ENCODE results near the gene ZBED4.
A peak's percentile ranks its signal among the peaks of the same experiment; 100 is the strongest.
"Not testable (repeated sequence)": the region's sequence is repeated elsewhere in the genome, so short reads cannot be mapped to it uniquely, and the experiment has no call there.

ZBED4 gene

GRCh38 chr22:49827853-49828598, 25.6 kb upstream of the ZBED4 start, which contains the start of gene BRD1:
TSS of gene BRD1 (minus strand) at chr22:49827873. CDS start at chr22:49824317, 3,556 bp downstream.
- DNase-seq = peak; percentile 52

GRCh38 chr22:49828599-49828965, 25.1 kb upstream of the ZBED4 start:
- DNase-seq = no peak

GRCh38 chr22:49829044-49829853, 24.4 kb upstream of the ZBED4 start:
- DNase-seq = no peak

DNA sequence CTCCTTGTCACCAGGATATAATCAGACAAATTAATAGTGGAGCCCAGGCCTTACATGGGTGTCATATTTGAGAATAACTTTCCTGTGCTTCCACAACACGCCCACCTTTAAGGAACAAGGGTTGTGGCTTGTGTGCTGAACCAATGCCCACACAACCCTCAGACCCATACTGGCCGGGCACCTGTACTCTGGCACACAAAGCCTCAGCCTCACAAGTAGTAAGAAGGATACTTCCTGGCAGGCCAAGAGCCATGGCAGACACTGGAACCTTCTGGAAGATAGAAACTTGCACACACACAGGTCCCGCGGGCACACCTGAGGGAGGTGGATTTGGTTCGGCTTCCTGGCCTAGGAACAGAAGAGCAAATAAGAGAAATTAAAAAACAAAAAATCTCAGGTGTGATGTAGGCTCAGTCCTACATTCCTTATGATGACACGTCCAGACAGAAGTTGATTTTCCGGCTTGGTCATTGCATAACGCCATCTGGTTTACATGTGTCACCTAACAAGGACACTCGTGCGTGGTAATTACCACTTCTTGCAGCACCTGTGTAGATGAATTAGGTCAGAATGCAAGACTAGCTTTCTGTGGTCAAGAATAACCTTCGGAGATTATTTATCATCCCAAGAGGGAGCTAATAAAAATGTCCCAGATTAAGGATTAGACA, 20.2 kb upstream of the ZBED4 start:
- no peak for DNase-seq

DNA sequence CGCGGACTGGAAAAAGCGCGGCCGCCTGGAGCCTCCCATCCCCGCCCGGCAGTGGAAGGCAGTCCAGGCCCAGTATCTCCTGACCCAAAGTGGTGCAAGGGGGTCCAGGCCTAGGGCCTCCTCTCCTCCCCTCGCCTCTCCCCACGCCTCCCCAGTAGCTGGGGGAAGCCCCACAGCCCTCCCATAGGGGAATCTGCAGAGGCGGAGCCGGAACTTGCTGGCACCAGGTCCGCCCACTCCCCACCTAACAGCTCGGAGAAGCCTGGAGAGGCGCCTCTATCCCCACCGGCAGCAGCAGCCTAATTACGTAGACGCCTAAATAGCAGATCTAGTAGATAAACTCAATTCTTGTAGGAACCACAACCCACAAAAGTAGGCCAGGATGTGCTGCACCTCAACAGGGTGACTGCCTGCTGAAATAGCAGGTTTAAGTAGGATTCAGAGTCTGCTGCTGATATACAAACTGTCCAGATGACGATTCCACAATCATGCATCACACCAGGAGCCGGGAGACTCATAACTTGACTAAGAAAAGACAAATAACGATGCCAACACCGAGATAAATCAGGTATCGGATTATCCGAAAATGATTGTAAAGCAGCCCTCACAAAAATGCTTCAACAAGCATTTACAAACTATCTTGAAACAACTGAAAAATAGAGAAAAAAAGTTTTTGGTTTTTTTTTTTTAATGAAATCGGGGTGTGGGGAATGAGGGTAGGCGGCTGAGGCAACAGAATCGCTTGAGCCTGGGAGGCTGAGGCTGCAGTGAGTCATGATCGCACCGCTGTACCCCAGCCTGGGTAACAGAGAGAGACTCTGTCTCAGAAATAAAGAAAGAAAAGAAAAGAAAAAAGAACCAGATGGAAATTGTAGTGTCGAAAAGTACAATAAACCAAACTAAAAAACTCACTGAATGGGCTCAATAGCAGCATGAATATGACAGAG, 14.6 kb upstream of the ZBED4 start:
- no peak for DNase-seq

DNA sequence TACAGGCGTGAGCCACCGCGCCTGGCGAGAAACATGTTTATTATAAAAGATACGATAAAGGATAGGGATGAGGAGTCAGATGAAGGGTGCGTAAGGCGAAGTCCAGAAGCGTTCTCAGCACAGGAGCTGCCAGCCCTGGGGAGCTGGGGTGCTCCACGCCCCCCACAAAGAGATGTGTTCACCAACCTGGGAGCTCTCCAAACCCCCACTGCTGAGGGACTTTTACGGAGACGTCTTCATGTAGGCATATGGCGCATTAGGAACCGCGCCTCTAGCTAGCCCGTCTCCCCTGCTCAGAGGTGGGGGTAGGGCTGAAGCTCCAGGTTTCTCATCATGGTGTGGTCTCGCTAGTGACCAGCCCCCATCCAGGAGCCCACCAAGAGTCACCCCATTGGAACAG, 8.4 kb upstream of the ZBED4 start:
- DNase-seq = no peak

DNA sequence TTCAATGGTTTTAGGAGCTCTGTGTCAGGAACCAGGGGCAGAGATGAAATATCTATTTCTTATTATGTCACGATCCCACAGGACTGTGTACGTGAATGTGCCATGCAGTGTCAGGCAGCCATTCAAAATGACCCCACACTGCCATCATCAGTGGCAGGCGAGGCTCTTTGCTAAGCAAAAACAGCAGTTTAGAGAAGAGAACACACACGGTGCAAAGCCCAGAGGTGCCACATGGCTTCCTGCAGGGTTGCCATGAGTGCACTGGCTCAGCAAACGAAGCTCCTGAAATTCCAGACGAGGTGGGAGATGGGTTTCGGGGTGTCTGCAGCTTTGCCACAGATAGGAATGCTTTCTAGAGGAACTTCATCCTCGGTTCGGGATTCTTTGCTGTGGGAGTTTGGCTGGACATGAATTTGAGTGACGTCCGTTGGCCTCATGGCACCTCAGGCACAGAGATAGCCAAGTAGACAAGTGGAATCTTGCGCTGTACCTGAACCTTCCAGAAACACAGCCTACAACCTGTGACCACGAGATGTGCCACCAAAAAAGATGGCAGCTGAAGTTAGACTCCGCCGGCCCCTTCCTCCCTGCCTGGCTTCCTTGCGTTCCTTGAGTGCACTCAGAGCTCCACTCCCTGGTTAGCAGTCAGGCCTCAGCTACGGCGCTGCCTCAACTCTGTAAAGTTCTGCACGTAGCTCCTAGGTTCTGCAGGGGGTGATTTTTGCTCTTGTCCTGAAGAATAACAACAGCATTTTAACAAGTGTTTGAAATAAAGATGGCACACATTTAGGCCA, 7.8 kb upstream of the ZBED4 start:
- DNase-seq = no peak

DNA sequence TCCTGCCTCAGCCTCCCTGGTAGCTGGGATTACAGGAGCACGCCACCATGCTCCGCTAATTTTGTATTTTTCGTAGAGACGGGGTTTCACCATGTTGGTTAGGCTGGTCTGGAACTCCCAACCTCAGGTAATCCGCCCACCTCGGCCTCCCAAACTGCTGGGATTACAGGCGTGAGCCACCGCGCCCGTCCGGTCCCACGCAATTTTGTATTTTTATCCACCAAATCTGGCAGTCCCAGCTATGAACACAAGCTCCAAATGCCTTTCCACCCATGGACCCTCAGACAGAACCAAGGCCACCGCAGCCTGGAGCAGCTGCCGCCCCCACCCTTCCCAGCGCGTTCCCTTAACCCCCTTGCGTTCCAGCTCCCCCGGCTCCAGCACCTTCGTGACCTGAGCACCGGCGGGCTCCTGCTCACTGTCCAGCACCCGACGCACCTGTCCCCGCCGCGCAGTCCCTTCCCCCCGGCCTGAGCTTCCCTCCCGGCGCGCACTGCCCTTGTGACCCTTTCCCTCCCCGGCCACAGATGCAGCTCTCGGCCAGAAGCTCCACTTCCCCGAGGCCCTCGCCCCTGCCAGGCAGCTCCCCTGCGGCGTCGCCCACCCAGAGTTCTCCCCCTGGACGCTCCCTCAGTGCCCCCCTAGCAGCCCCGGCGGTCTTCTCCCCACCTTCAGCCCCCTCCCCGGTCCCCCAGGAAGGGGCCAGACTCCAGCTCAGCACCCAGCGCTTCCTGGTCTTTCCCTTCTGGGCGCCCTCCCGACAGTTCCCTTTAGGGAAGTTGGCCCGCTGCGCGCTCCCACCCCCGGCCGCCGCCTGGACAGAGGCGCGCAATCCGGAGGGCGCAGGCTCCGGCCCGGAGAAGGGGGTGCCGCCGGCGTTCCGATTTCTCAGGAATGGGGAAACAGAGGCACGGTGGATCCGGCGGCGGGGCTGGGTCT, 5.6 kb upstream of the ZBED4 start:
- no peak for DNase-seq

DNA sequence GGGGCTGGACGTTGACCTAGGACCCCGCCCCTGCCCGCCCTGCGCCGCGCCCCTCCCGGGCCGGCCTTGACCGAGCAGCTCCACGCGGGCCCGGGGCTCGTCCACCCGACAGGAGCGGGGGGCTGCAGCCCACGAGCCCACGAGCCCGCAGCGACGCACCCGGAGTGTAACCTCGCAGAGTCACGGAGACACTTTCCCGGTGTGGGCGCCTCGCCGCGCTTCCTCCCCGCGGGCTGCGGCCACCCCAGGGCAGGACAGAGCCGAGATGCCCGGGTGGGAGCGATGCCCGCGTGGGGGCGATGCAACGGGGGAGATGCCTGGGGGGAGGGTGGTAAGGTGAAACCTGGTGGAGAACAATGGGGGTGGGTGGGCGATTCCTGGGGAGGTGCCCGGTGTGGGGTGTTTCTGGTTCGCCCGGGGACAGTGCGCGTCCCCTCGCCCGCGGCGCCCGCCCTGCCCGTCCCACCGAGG, 4.9 kb upstream of the ZBED4 start:
- DNase-seq = no peak

- no peak for DNase-seq
Measured at GRCh38 chr22:49849161-49850020, 4.3 kb upstream of the ZBED4 start.

GRCh38 chr22:49850021-49850911, 3.4 kb upstream of the ZBED4 start:
- DNase-seq = no peak

DNA sequence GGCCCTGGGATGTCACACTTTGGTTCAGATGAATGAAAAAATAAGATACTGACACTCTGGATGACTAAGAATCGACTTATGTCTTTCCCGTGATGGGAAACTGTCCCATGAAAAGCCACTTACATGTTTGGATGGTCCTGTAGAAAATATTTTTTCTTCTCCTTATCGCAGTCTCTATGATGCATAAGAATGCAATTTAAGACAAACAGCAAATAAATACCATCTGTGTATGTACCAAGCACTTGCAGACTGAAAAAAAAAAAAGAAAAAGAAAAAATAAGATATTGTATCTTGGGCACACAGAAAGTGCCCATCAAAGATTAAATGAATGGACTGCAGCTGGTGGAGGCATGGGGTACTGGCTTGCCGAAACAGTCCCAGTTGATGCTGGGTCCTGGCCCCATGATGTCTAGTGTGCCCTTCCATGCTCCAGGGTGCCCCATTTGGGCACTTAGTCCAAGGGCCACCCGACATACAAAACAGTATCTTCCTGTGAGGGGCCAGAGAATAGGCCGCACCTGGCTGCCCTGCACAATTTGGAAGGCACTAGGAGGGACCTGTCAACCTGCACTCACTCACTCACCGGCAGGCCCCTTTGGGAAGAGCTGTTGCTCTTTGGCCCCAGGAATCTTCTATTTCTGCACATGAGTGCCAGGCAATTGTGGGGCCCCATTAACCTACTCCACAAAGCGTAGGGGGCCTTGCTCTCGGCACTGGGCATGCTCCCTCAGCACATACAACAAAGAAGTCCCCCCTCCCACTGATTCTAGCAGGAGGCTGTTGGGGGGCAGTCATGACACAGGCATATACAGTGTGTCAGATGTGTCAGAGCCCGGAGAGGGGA, 2.5 kb upstream of the ZBED4 start:
- DNase-seq = no peak

GRCh38 chr22:49852568-49852897, 1.1 kb upstream of the ZBED4 start:
- not testable (repeated sequence) for DNase-seq

- DNase-seq = peak; percentile 17
Measured at GRCh38 chr22:49853981-49854831, 562 bp downstream of the ZBED4 start.

- no peak for DNase-seq
Measured at GRCh38 chr22:49855251-49855911, 1.7 kb downstream of the ZBED4 start.

- DNase-seq = no peak
Measured at GRCh38 chr22:49856343-49856742, 2.7 kb downstream of the ZBED4 start.

Data from HCEC 1CT (cell line).